Eye (tissue), 1 donor: ENCODE measurements around the gene TSEN54.
"Not testable (repeated sequence)": the region's sequence is repeated elsewhere in the genome, so short reads cannot be mapped to it uniquely, and the experiment has no call there.

Experiments
- DNase-seq: peaks from one replicate; pipeline ENCODE4 v3.0.0-alpha.2; 2015

Gene TSEN54

GRCh38 chr17:75516255-75516618 is at the start of gene TSEN54:
Gene TSEN54, plus strand, starts transcription at chr17:75516528. Its CDS starts 33 bp downstream, at chr17:75516561.
- peak; percentile 97 for DNase-seq

DNA sequence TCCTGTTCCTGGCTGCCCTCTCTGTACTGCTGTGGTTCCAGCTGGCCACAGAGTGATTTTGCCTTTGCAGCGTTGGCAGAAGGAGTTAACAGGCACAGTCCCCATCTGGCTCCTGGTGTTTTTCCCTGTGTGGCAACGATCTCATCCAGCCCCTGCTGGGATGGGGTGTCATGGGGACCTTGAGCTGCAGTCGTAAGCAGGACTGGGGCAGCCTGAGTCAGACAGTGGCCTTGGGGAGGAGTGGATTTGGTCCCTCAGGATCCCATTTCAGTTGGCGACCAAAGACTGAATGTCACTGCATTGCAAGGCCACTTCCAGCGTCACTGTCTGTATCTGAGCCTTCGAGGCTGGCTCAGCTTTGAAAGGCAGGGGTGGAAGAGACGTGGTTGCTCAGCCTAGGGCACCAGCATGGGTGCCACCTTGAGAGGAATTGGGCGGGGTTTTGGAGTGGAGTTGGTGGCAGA is 48.0 kb upstream of the TSEN54 start:
- DNase-seq: no peak

DNA sequence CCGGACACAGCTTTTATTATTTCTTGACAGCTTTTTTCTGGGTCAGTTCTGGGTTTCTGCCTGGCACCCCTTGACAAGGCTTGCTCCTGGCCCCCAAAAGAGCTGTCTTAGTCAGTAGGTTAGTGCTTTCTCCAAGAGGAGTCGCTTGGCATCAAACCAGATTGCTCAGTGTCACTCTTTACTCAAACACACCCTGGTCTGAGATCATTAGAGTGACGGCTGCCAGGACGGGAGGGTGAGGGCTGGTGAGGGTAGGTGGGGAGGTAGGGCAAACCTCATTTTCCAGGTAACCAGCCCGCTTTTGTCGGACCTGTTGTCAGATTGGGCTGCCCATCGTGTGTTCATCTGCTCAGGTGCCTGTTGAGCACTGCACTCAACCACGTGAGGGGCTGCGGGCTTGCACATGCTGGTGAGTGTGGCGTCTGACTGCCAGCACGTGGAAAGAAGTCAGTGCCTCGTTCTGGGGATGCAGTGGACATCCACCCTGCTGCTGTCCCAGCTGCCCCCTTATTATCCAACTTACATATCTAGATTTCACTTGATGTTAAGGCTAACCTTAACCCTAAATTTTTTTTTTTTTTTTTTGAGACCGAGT is 47.5 kb upstream of the TSEN54 start:
- no peak for DNase-seq

GRCh38 chr17:75471207-75471606 is 45.1 kb upstream of the TSEN54 start:
- DNase-seq: no peak

DNA sequence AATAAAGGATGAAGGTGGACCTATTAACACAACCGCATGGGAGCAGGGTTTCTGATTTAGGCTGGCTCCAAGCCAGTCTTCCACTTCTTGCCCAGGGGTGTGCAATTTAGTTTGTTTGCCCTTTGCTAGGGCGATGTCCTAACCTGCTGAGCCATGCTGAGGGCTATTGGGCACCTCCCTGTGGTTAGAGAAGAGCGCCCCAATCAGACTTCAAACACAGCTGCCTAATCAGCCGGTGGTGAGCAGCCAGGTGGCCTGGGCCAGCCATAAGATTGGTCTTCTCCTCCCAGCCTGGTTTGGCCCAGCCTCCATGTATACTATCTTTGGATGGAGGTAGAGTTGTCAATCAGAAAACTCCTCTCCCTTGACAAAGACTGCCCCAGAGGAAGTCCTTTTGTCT is 44.2 kb upstream of the TSEN54 start:
- no peak for DNase-seq

DNA sequence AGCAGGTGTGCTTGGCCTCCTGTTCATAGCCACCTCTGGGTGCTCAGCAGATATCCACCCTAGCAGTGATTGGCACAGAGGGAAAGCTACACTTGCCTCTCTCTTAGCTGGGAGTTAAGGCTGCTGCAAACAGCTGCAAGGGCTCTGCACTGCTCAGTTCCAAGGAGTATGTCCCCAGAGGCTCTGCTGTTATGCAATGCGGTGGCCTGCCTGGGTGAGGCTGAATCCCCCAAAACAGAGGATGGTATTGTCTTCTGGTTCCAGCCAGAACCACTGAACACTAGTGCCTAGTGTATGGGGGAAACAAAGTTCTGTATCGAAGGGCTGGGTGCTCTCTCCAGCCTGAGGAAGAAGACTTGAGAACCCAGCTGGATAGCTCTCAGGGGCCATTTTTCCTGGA is 43.1 kb upstream of the TSEN54 start:
- no peak for DNase-seq

GRCh38 chr17:75474736-75475135 is 41.6 kb upstream of the TSEN54 start:
- no peak for DNase-seq

- DNase-seq: peak; percentile 38
Observed at GRCh38 chr17:75475144-75475835, 41.0 kb upstream of the TSEN54 start.

GRCh38 chr17:75475851-75476250 is 40.5 kb upstream of the TSEN54 start:
- DNase-seq: peak; percentile 34

- DNase-seq: peak; percentile 46
Observed at GRCh38 chr17:75476271-75476671, 40.1 kb upstream of the TSEN54 start.

DNA sequence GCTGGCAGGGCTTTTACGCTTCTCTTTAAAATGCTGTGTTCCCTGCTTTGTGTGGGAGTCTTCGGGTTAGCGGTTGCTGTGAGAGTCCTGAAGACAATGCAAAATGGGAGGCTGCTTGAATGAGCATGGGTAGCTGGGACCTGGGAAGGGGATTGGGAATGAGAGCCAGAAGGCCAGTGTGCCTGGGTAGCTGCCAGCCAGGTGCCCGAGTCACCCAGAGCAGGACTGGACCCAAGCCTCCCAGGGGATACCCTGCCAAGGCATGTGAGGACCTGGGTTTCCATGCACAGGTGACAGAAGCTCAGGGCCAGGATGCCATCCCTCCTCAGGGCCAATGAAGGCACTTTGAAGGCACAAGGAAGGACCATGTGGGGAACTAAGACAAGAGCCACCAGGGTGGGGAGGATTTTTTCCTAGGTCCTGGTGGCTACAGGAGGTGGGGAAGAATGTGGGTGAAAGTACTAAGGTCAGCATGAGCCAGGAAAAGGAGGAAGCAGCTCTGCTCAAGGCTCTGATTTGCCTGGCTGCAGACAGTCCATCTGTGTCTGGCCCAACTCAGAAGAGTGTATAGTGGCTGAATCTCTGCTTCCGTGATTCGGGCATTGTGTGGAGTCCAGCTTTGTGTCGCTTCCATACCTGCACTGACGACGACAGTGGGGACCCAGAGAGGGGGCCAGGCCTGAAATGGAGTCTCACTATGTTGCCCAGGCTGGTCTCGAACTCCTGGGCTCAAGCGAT is 39.4 kb upstream of the TSEN54 start:
- DNase-seq: no peak

GRCh38 chr17:75477490-75477862 is 38.9 kb upstream of the TSEN54 start:
- DNase-seq: not testable (repeated sequence)

- peak; percentile 36 for DNase-seq
Observed at GRCh38 chr17:75478508-75478907, 37.8 kb upstream of the TSEN54 start.

- DNase-seq: no peak
Observed at GRCh38 chr17:75480281-75480680, 36.0 kb upstream of the TSEN54 start.

GRCh38 chr17:75481194-75482068 is 34.9 kb upstream of the TSEN54 start:
- DNase-seq: no peak

- DNase-seq: no peak
Observed at GRCh38 chr17:75482098-75482942, 34.0 kb upstream of the TSEN54 start.

DNA sequence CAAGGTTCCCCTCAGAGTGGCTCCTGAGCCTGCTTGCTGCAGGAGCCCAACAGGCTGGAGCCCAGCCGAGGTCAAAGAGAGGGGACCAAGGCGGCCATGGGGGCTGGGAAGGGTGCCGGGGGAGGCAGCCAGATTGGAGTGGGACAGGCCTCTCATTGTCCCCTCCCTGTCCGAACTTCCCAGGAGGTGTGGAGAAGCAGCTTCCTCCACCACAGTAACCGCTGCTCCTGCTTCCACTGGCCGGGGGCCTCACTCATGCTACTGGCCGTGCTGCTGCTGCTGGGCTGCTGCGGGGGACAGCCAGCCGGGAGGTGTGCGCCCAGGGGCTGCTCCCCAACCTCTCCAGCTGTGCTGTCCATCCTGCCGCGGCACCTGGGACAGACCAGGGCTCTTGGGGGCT is 30.6 kb upstream of the TSEN54 start:
- DNase-seq: no peak

GRCh38 chr17:75486151-75486550 is 30.2 kb upstream of the TSEN54 start:
- DNase-seq: no peak

GRCh38 chr17:75486951-75487350 is 29.4 kb upstream of the TSEN54 start:
- DNase-seq: no peak

DNA sequence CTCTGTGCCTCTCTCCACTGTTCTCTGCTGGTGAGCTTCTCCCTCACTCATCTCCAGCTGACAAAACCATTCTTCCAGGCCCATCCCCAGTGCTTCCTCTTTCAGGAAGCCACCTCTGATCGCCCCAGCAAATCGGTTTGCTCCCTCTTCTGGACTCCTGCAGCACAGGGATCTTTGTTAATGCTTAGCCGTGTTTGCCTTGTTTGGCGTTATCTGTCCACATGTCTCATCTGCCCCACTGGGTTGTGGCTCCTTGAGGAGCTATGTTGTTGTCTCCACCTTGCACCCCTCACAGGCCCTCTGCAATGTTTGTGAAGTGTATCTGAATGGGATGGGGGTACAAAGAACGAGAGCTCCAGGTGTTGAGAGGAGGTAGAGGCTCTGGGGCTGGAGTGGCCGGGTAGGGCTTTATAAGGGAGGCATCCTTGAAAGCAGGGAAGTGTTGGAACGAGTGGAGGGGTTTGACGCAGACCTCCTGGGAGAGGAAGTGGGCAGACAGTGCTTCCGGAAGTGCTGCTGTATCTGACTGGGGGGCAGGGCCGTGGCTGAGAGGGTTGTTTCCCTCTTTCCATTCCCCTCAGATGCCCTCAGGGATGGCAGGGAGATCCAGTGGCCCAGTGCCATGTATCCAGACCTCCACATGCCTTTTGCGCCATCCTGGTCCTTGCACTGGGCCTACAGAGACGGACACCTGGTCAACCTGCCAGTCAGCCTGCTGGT is 28.8 kb upstream of the TSEN54 start:
- no peak for DNase-seq
